Measurements from ENCODE around the gene RUNX2. TPM values are rescaled to one million over a fixed set of nuclear protein-coding genes. Genes with fewer than 3 reads are reported as not detected.

The RUNX2 gene
- total and polyA plus RNA-seq, 2 experiments from 2014 or later: 0.66 to 1.7 TPM

GRCh38 chr6:45462190-45463134, 134.3 kb downstream of the RUNX2 start:
- Histone ChIP-seq H4K20me1 (replicated peaks; ENCODE audit: insufficient read depth) (no peaks in the 10 kb centered on the region), H3K27me3 (ENCODE audit: insufficient read depth) (no peaks in the 10 kb centered on the region), H3K36me3 (ENCODE audit: insufficient read depth) (no peaks in the 10 kb centered on the region), H3K4me3 (no peak overlapping the region), H3K4me2 (no peak overlapping the region), H3F3A (replicated peaks; ENCODE audit: low read depth) (no peaks in the 10 kb centered on the region), H3K9me2 (ENCODE audit: insufficient read depth) (no peaks in the 10 kb centered on the region), H3K27ac (ENCODE audit: low read depth) (no peak overlapping the region), H3K4me1 (ENCODE audit: insufficient read depth) (no peaks in the 10 kb centered on the region), H3K79me2 (replicated peaks; ENCODE audit: insufficient read depth) (no peaks in the 10 kb centered on the region), H2AFZ (no peak overlapping the region)
- Mint-ChIP-seq H3K4me3 (no peak overlapping the region), H3K27me3 (ENCODE audit: insufficient read depth, low read depth, poor library complexity) (no peaks in the 10 kb centered on the region), H3K4me1 (no peaks in the 10 kb centered on the region), H3K9me3 (no peaks in the 10 kb centered on the region), H3K27ac (no peak overlapping the region), H3K36me3 (ENCODE audit: low read depth) (no peaks in the 10 kb centered on the region)
- ATAC-seq (no peak), DNase-seq (ENCODE audit: low spot score) (no peak)
- no peak for TF ChIP-seq EZH2 (IDR thresholded peaks at IDR 0.05; ENCODE audit: low read depth, unreplicated experiment)
- TF ChIP-seq STAT1 (IDR thresholded peaks at IDR 0.05; ENCODE audit: unreplicated experiment): no peak
- TF ChIP-seq ZNF462 (CRISPR knock-in tag; IDR thresholded peaks at IDR 0.05): no peak
- TF ChIP-seq ZNF331 (CRISPR knock-in tag; IDR thresholded peaks at IDR 0.05; ENCODE audit: low read depth): no peak
- no peak for TF ChIP-seq ETS1 (IDR thresholded peaks at IDR 0.05)
- no peak for TF ChIP-seq CREB1 (CRISPR knock-in tag; IDR thresholded peaks at IDR 0.05; ENCODE audit: low read depth)
- TF ChIP-seq CTCF (conservative IDR thresholded peaks at IDR 0.05; ENCODE audit: low read depth in 2 of 2): no peak
- no peak for TF ChIP-seq POLR2AphosphoS5 (IDR thresholded peaks at IDR 0.05; ENCODE audit: low read depth)
- no peak for TF ChIP-seq NANOG (IDR thresholded peaks at IDR 0.05; ENCODE audit: borderline replicate concordance)
- TF ChIP-seq ZNF114 (CRISPR knock-in tag; IDR thresholded peaks at IDR 0.05): no peak
- TF ChIP-seq JUNB (IDR thresholded peaks at IDR 0.05; ENCODE audit: unreplicated experiment): no peak
- TF ChIP-seq EZH2phosphoT487 (IDR thresholded peaks at IDR 0.05; ENCODE audit: unreplicated experiment): no peak
- no peak for TF ChIP-seq REST (IDR thresholded peaks at IDR 0.05; ENCODE audit: unreplicated experiment)
